Stomach (tissue), 9 donors: ENCODE results near the gene GNA14. TPM values are rescaled to one million over a fixed set of nuclear protein-coding genes. Genes with fewer than 3 reads are reported as not detected.

ENCODE experiments used
- DNase-seq, 2 donors: peaks; one replicate each; pipeline versions ENCODE4 v3.0.0 to v3.0.0-alpha.2; 2013 to 2019
- H3K27ac ChIP-seq, 5 donors: fragments of 200-600 bp in 4 of 5; sonication (generic) in 4 of 5; one replicate each; pipeline ENCODE4 v1.5.1; 2013 to 2019; ENCODE audit warnings: mild to moderate bottlenecking in 1 of 5, moderate library complexity in 1 of 5
- H3K27me3 ChIP-seq, 3 donors: fragments of 200-600 bp; sonication (generic); one replicate each; pipeline ENCODE4 v1.5.1; 2017 to 2019; ENCODE audit warnings: mixed run types in 1 of 3
- H3K36me3 ChIP-seq, 4 donors: fragments of 200-600 bp; sonication (generic); 1 replicate in 3 of 4; 2 replicates in 1 of 4; pipeline ENCODE4 v1.5.1; 2016 to 2019
- H3K4me1 ChIP-seq, 4 donors: fragments of 200-600 bp; sonication (generic); one replicate each; pipeline ENCODE4 v1.5.1; 2016 to 2019
- H3K4me3 ChIP-seq, 4 donors: fragments of 200-600 bp; sonication (generic) in 3 of 4; one replicate each; pipeline ENCODE4 v1.5.1; 2016 to 2019; ENCODE audit warnings: mild to moderate bottlenecking in 1 of 4
- H3K9me3 ChIP-seq, 4 donors: fragments of 200-600 bp; sonication (generic); one replicate each; pipeline ENCODE4 v1.5.1; 2016 to 2019
- EP300 ChIP-seq: sonication (generic); formaldehyde crosslinking; IDR thresholded peaks from one replicate; pipeline ENCODE4 v1.6.1; 2017; ENCODE audit warnings: antibody characterized with exemption
- POLR2A ChIP-seq, 4 donors: fragments of 450-650 bp; IDR thresholded peaks; one replicate each; pipeline ENCODE4 v1.6.1; 2016; ENCODE audit warnings: antibody characterized with exemption in 4 of 4, control low read depth in 2 of 4, mild to moderate bottlenecking in 1 of 4, moderate library complexity in 1 of 4
- POLR2AphosphoS5 ChIP-seq, 3 donors: sonication (generic); formaldehyde crosslinking; IDR thresholded peaks; one replicate each; pipeline ENCODE4 v1.6.1; 2016; ENCODE audit warnings: antibody characterized with exemption in 3 of 3
- WGBS, 5 donors: extraction: QIAGEN DNeasy Blood & Tissue Kit in 3 of 5; methylation state at CpG; one replicate each; pipeline versions ENCODE4 v1.1.5 to v1.1.7; 2013 to 2018; 5-methylcytosine and 5-hydroxymethylcytosine counted together
- intact Hi-C: fragments of 100-400 bp; cut with DNase I; formaldehyde crosslinking; loops from one replicate; pipeline ENCODE4 v1.15.1; 2023; ENCODE audit warnings: low total_unique reads
- polyA plus RNA-seq, 3 donors: library from polyadenylated mRNA; stranded (reverse); fragments of 200-250 nt; gene quantifications; one replicate each; pipeline ENCODE4 v1.2.3, GENCODE V29; 2013
- total RNA-seq, 5 donors: library from RNA; depleted of rRNA; stranded (reverse); fragments of >200 nt; gene quantifications; one replicate each; pipeline versions ENCODE4 v1.1.0 to v1.2.3, GENCODE V29; 2014 to 2016
- TF ChIP-seq, protein P1 (sequence below), 7 experiments: fragments of 450-650 bp in 4 of 7; fragments of 200-600 bp in 3 of 7; sonication (generic) in 3 of 7; IDR thresholded peaks; one replicate each; pipeline ENCODE4 v1.5.1; 2016 to 2019; ENCODE audit warnings: antibody characterized with exemption in 7 of 7, control low read depth in 2 of 7, mild to moderate bottlenecking in 1 of 7
- donor health status: healthy with polysubstance abuse.
- donor health status: Bipolar disorder and iron deficiency.
- donor health status: healthy.

The GNA14 gene
- total and polyA plus RNA-seq, 8 donors: 0.46 to 12.5 (median 1.3) TPM; not detected in 1

GRCh38 chr9:77595426-77596095, 52.6 kb downstream of the GNA14 start:
- WGBS, 5 donors: 37 to 55% (median 44%) methylated on average over 8 of the region's 8 CpGs
- Histone ChIP-seq H3K4me1 (peaks cover 4 to 50% (median 33%) of the 10 kb centered on the region in 4 donors), H3K36me3 (no peaks in the 10 kb centered on the region), H3K27me3 (no peaks in the 10 kb centered on the region), H3K27ac (peak overlapping the region in 2 of 5 donors; percentile 33 to 35), H3K4me3 (no peak overlapping the region), H3K9me3 (no peaks in the 10 kb centered on the region)
- no peak for DNase-seq
- intact Hi-C loops: no loop called here
- TF ChIP-seq EP300 (no peak), POLR2AphosphoS5 (IDR thresholded peaks at IDR 0.05) (no peak), POLR2A (IDR thresholded peaks at IDR 0.05) (no peak)
- TF ChIP-seq, protein P1, sequence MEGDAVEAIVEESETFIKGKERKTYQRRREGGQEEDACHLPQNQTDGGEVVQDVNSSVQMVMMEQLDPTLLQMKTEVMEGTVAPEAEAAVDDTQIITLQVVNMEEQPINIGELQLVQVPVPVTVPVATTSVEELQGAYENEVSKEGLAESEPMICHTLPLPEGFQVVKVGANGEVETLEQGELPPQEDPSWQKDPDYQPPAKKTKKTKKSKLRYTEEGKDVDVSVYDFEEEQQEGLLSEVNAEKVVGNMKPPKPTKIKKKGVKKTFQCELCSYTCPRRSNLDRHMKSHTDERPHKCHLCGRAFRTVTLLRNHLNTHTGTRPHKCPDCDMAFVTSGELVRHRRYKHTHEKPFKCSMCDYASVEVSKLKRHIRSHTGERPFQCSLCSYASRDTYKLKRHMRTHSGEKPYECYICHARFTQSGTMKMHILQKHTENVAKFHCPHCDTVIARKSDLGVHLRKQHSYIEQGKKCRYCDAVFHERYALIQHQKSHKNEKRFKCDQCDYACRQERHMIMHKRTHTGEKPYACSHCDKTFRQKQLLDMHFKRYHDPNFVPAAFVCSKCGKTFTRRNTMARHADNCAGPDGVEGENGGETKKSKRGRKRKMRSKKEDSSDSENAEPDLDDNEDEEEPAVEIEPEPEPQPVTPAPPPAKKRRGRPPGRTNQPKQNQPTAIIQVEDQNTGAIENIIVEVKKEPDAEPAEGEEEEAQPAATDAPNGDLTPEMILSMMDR (IDR thresholded peaks at IDR 0.05): no peak

GRCh38 chr9:77594963-77595362, 53.2 kb downstream of the GNA14 start:
- no peaks in the 10 kb centered on the region for H3K36me3 ChIP-seq
- no peaks in the 10 kb centered on the region for H3K27me3 ChIP-seq
- H3K9me3 ChIP-seq: no peaks in the 10 kb centered on the region
- peaks cover 4 to 52% (median 33%) of the 10 kb centered on the region in 4 donors for H3K4me1 ChIP-seq
- H3K27ac ChIP-seq: peak overlapping the region in 1 of 5 donors; percentile 35
- no peak for DNase-seq
- intact Hi-C loops: no loop called here
- TF ChIP-seq POLR2A (IDR thresholded peaks at IDR 0.05) (no peak), EP300 (no peak), POLR2AphosphoS5 (IDR thresholded peaks at IDR 0.05) (no peak)
- TF ChIP-seq, protein P1 (IDR thresholded peaks at IDR 0.05): no peak
- no peak overlapping the region for H3K4me3 ChIP-seq
- WGBS, 5 donors: 74 to 85% (median 83%) methylated on average over 3 of the region's 3 CpGs

DNA sequence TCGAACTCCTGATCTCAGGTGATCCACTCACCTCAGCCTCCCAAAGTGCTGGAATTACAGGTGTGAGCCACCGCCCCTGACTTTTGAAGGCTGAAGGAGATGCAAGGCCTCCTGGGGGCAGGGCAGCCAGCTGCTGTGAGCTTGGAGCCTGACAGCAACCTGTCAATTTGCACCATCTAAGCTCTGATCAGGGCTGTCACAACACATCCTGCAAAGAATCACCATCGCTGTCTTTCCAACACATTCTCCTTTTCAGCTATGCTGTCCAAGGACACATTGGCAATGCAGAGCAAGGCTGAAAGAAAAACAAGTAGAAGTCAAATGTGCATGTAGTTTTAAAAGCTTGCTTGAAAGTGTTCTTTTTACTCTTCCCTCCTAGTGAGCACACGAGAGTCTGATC, 54.6 kb downstream of the GNA14 start:
- Histone ChIP-seq H3K27me3 (no peaks in the 10 kb centered on the region), H3K4me1 (peaks cover 8 to 56% (median 33%) of the 10 kb centered on the region in 4 donors), H3K4me3 (no peak overlapping the region), H3K27ac (no peak overlapping the region), H3K9me3 (no peaks in the 10 kb centered on the region), H3K36me3 (no peaks in the 10 kb centered on the region)
- TF ChIP-seq, protein P1 (IDR thresholded peaks at IDR 0.05): no peak
- TF ChIP-seq POLR2AphosphoS5 (IDR thresholded peaks at IDR 0.05): no peak
- no peak for TF ChIP-seq EP300
- DNase-seq: no peak
- intact Hi-C loops: no loop called here
- 84 to 97% (median 94%) methylated on average over 4 of the region's 4 CpGs for WGBS, 5 donors

DNA sequence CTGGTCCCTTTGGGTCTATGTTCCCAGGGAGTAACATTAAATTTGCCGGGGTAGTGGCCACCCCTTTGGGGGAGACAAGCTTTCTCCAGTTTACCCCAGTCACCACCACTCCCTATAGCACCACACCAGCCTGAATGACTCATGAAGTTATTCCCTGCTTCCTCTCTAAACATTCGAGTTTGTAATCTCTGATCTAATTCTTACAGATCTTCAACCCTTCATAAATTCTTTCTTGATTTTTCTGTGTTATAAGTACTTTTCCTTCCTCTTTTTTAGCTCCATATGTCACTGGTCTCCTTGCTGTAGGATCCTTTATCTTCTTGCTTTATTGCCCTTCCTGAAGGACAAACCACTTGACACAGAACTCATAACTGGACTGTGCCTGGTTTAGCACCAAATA, 55.6 kb downstream of the GNA14 start:
- TF ChIP-seq POLR2A (IDR thresholded peaks at IDR 0.05) (no peak), POLR2AphosphoS5 (IDR thresholded peaks at IDR 0.05) (no peak), EP300 (no peak)
- TF ChIP-seq, protein P1 (IDR thresholded peaks at IDR 0.05): no peak
- 61 to 67% (median 65%) methylated on average over 2 of the region's 2 CpGs for WGBS, 5 donors
- Histone ChIP-seq H3K4me3 (no peak overlapping the region), H3K4me1 (peaks cover 11 to 55% (median 30%) of the 10 kb centered on the region in 4 donors), H3K9me3 (no peaks in the 10 kb centered on the region), H3K36me3 (no peaks in the 10 kb centered on the region), H3K27me3 (no peaks in the 10 kb centered on the region), H3K27ac (no peak overlapping the region)
- intact Hi-C loops: no loop called here
- no peak for DNase-seq
